ENCODE measurements around the gene MPC1. TPM values are rescaled to one million over a fixed set of nuclear protein-coding genes. Genes with fewer than 3 reads are reported as not detected.
A peak's percentile ranks its signal among the peaks of the same experiment; 100 is the strongest.

MPC1 gene
- total RNA-seq, 4 donors from 2014 or later = 31.9 to 54.0 (median 42.5) TPM

DNA sequence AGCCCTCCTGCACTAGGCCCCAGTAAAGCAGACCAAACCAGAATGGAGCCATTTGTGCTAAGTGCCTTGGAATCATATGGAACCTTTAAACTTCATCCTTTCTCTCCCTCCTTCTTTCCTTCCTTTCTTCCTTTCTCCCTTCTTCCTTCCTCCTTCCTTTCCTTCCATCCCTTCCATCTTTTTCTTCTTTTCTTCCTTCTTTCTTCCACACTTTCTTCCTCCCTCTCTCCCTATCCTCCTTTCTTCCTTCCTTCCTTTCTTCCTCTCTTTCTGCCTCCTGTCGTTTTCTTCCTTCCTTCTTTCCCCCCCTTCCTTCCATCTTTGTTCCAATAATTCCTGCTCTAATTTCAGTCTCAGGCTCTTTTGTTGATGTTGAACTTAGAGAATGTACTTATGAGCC lies 29.2 kb downstream of the MPC1 start:
- no peaks in the 10 kb centered on the region for H3K36me3 ChIP-seq
- peaks cover 3% of the 10 kb centered on the region for H3K4me1 ChIP-seq
- DNase-seq (ENCODE audit: low spot score in 2 of 2) = no peak
- H3K27me3 ChIP-seq = peaks cover 2% of the 10 kb centered on the region
- TF ChIP-seq EP300 (IDR thresholded peaks at IDR 0.05) (no peak), POLR2AphosphoS5 (IDR thresholded peaks at IDR 0.05) (no peak), POLR2A (IDR thresholded peaks at IDR 0.05) (no peak)
- TF ChIP-seq, protein P1, sequence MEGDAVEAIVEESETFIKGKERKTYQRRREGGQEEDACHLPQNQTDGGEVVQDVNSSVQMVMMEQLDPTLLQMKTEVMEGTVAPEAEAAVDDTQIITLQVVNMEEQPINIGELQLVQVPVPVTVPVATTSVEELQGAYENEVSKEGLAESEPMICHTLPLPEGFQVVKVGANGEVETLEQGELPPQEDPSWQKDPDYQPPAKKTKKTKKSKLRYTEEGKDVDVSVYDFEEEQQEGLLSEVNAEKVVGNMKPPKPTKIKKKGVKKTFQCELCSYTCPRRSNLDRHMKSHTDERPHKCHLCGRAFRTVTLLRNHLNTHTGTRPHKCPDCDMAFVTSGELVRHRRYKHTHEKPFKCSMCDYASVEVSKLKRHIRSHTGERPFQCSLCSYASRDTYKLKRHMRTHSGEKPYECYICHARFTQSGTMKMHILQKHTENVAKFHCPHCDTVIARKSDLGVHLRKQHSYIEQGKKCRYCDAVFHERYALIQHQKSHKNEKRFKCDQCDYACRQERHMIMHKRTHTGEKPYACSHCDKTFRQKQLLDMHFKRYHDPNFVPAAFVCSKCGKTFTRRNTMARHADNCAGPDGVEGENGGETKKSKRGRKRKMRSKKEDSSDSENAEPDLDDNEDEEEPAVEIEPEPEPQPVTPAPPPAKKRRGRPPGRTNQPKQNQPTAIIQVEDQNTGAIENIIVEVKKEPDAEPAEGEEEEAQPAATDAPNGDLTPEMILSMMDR (IDR thresholded peaks at IDR 0.05) = no peak
- H3K4me3 ChIP-seq = no peak overlapping the region
- WGBS = 82% methylated on average over 1 of the region's 1 CpG
- H3K27ac ChIP-seq = no peak overlapping the region
- H3K9me3 ChIP-seq = no peaks in the 10 kb centered on the region

DNA sequence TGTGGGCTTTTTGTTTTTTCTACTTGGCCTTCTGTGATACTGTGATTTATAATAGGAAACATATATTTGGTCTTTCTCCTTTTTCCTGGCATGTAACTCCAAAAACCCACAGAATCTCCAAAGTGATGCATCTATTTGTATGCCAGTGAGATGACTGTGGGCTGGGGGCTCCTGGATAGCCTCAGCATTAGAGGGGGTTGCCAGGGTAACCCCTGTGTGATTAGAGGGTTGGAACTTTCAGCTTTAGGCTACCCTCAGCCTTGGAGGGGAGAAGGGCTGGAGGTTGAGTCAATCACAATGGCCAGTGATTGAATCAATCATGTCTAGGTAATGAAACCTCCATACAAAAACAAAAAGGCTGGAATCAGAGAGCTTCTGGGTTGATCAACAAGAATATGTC lies 29.8 kb downstream of the MPC1 start:
- H3K27me3 ChIP-seq = peaks cover 2% of the 10 kb centered on the region
- no peak overlapping the region for H3K4me3 ChIP-seq
- TF ChIP-seq EP300 (IDR thresholded peaks at IDR 0.05) = no peak
- no peak for TF ChIP-seq POLR2AphosphoS5 (IDR thresholded peaks at IDR 0.05)
- no peak for TF ChIP-seq POLR2A (IDR thresholded peaks at IDR 0.05)
- TF ChIP-seq, protein P1 (IDR thresholded peaks at IDR 0.05) = no peak
- H3K4me1 ChIP-seq = peaks cover 3% of the 10 kb centered on the region
- no peak overlapping the region for H3K27ac ChIP-seq
- DNase-seq (ENCODE audit: low spot score in 2 of 2) = no peak
- no peaks in the 10 kb centered on the region for H3K36me3 ChIP-seq
- H3K9me3 ChIP-seq = no peaks in the 10 kb centered on the region

DNA sequence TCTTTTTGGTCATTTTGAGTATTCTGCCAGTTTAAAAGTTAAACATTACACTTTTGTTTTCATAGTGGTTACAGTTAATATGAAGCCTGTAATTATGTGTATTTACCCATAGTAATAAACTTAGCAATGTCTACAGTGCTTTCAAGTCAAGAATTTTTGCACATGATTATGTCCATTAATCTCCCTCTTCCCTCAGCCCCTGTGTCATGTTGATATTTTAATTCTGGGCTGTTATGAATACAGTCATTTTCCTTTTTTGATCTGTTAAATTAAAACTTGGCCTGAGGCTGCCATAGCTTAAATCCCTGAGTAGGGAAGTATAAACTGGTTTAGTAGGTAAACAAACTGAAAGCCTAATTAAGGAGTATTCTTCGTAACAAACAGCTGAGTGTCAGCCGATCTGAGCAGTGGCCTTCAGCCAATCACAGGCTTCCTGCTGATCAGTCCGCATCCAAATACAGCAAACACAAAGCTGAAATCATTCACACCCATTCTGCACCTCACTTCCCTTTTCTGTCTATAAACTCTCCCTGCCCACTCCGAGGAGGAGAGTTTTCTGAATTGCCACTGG lies 30.9 kb downstream of the MPC1 start:
- no peak for TF ChIP-seq EP300 (IDR thresholded peaks at IDR 0.05)
- no peak for TF ChIP-seq POLR2AphosphoS5 (IDR thresholded peaks at IDR 0.05)
- TF ChIP-seq POLR2A (IDR thresholded peaks at IDR 0.05) = no peak
- TF ChIP-seq, protein P1 (IDR thresholded peaks at IDR 0.05) = no peak
- 18% methylated on average over 4 of the region's 4 CpGs for WGBS
- Histone ChIP-seq H3K4me1 (peaks cover 3% of the 10 kb centered on the region), H3K27me3 (peaks cover 2% of the 10 kb centered on the region), H3K9me3 (no peaks in the 10 kb centered on the region), H3K4me3 (peak overlapping the region; percentile 9), H3K36me3 (no peaks in the 10 kb centered on the region), H3K27ac (no peak overlapping the region)
- no peak for DNase-seq (ENCODE audit: low spot score in 2 of 2)

DNA sequence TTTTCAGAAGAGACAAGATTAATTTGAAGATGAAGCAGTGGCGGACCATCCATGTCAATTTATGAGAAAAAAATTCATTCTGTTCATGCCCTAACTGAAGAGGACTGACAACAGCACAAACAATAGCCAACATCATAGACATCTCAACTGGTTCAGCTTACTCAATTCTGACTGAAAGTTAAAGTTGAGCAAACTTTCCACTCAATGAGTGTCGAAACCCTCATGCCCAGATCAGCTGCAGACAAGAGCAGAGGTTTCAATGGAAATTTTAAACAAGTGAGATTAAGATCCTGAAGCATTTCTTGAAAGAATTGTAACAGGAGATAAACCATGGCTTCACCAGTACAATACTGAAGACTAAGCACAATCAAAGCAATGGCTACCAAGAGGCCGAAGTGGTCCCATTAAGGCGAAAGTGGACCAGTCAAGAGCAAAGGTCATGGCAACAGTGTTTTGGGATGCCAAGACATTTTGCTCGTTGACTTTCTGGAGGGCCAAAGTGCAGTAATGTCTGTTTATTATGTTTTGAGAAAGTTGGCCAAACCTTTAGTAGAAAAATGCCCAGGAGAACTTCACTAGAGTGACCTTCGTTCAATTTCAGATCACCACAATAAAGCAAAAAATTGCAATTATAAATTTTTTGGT lies 34.3 kb downstream of the MPC1 start:
- Histone ChIP-seq H3K36me3 (no peaks in the 10 kb centered on the region), H3K9me3 (no peaks in the 10 kb centered on the region), H3K27ac (no peak overlapping the region), H3K4me1 (peaks cover 6% of the 10 kb centered on the region), H3K4me3 (no peak overlapping the region), H3K27me3 (no peaks in the 10 kb centered on the region)
- DNase-seq (ENCODE audit: low spot score in 2 of 2) = no peak
- TF ChIP-seq POLR2A (IDR thresholded peaks at IDR 0.05) (no peak), POLR2AphosphoS5 (IDR thresholded peaks at IDR 0.05) (no peak), EP300 (IDR thresholded peaks at IDR 0.05) (no peak)
- TF ChIP-seq, protein P1 (IDR thresholded peaks at IDR 0.05) = no peak
- 89% methylated on average over 6 of the region's 6 CpGs for WGBS

DNA sequence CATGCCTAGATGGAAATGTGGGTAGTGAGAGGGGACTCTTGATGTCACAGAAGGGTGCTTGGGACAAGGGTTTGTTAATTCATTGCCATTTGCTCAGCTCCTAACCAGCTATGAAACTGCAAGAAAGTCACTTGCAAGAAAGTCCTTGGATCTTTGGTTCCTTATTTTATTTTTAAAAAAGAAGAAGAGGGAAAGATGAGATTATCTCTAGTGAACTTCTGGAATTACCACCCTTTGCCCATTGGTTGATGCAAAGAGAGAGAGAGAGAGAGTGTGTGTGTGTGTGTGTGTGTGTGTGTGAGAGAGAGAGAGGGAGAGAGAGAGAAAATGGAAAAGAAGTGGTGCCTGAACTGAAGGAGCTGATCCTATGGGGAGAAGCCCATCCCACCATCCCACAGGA lies 35.8 kb downstream of the MPC1 start:
- no peaks in the 10 kb centered on the region for H3K27me3 ChIP-seq
- H3K27ac ChIP-seq = no peak overlapping the region
- no peak for DNase-seq (ENCODE audit: low spot score in 2 of 2)
- TF ChIP-seq POLR2A (IDR thresholded peaks at IDR 0.05) = no peak
- no peak for TF ChIP-seq EP300 (IDR thresholded peaks at IDR 0.05)
- TF ChIP-seq, protein P1 (IDR thresholded peaks at IDR 0.05) = no peak
- TF ChIP-seq POLR2AphosphoS5 (IDR thresholded peaks at IDR 0.05) = no peak
- H3K36me3 ChIP-seq = no peaks in the 10 kb centered on the region
- H3K4me1 ChIP-seq = peaks cover 11% of the 10 kb centered on the region
- no peak overlapping the region for H3K4me3 ChIP-seq
- no peaks in the 10 kb centered on the region for H3K9me3 ChIP-seq
